ENCODE data around the gene DNAH10. TPM values are rescaled to one million over a fixed set of nuclear protein-coding genes. Genes with fewer than 3 reads are reported as not detected.
A peak's percentile ranks its signal among the peaks of the same experiment; 100 is the strongest.

The DNAH10 gene
- total RNA-seq, 1 donor = 0.43 TPM

GRCh38 chr12:123799227-123799626, 37.1 kb downstream of the DNAH10 start:
- DNase-seq (ENCODE audit: low read depth) = no peak
- no peak overlapping the region for H3K4me3 ChIP-seq (ENCODE audit: low read depth, low read length)
- TF ChIP-seq CTCF (IDR thresholded peaks at IDR 0.05; ENCODE audit: insufficient read depth, low read depth, low read length) = no peak

- peak; percentile 54 for DNase-seq (ENCODE audit: low read depth)
These were observed 39.6 kb downstream of the DNAH10 start for GRCh38 chr12:123801573-123802178.

GRCh38 chr12:123805173-123805572, 43.1 kb downstream of the DNAH10 start:
- DNase-seq (ENCODE audit: low read depth) = no peak
- TF ChIP-seq CTCF (IDR thresholded peaks at IDR 0.05; ENCODE audit: insufficient read depth, low read depth, low read length) = no peak
- H3K4me3 ChIP-seq (ENCODE audit: low read depth, low read length) = no peak overlapping the region

More at GRCh38 chr12:123801573-123802178, 39.6 kb downstream of the DNAH10 start:
- H3K4me3 ChIP-seq (ENCODE audit: low read depth, low read length) = no peak overlapping the region
- peak; percentile 53 for TF ChIP-seq CTCF (IDR thresholded peaks at IDR 0.05; ENCODE audit: insufficient read depth, low read depth, low read length)

GRCh38 chr12:123807002-123807401, 44.9 kb downstream of the DNAH10 start:
- no peak overlapping the region for H3K4me3 ChIP-seq (ENCODE audit: low read depth, low read length)
- DNase-seq (ENCODE audit: low read depth) = no peak
- TF ChIP-seq CTCF (IDR thresholded peaks at IDR 0.05; ENCODE audit: insufficient read depth, low read depth, low read length) = no peak

- TF ChIP-seq CTCF (IDR thresholded peaks at IDR 0.05; ENCODE audit: insufficient read depth, low read depth, low read length) = no peak
- no peak overlapping the region for H3K4me3 ChIP-seq (ENCODE audit: low read depth, low read length)
- no peak for DNase-seq (ENCODE audit: low read depth)
These were observed 45.6 kb downstream of the DNAH10 start for GRCh38 chr12:123807670-123808069.

- peak; percentile 25 for DNase-seq (ENCODE audit: low read depth)
- TF ChIP-seq CTCF (IDR thresholded peaks at IDR 0.05; ENCODE audit: insufficient read depth, low read depth, low read length) = peak; percentile 55
- H3K4me3 ChIP-seq (ENCODE audit: low read depth, low read length) = no peak overlapping the region
These were observed 46.1 kb downstream of the DNAH10 start for GRCh38 chr12:123808167-123808566.

- TF ChIP-seq CTCF (IDR thresholded peaks at IDR 0.05; ENCODE audit: insufficient read depth, low read depth, low read length) = no peak
- DNase-seq (ENCODE audit: low read depth) = peak; percentile 60
- H3K4me3 ChIP-seq (ENCODE audit: low read depth, low read length) = no peak overlapping the region
These were observed 51.2 kb downstream of the DNAH10 start for GRCh38 chr12:123813349-123813748.
